GM12892 (cell line): ENCODE results near the gene PNISR.
A peak's percentile ranks its signal among the peaks of the same experiment; 100 is the strongest.

ENCODE experiments used
- DNase-seq: peaks from one replicate; pipeline ENCODE4 v3.0.0; 2011; ENCODE audit not compliant: insufficient read length
- FAIRE-seq: peaks from 2 replicates; lab custom pipeline; 2011; peaks lifted over from hg19 to GRCh38; lab: Jason Lieb, UNC
- POLR2A ChIP-seq: IDR thresholded peaks from 2 replicates; pipeline ENCODE4 v1.6.1; 2011; ENCODE audit warnings: low read depth, low read length, control low read depth
- POLR2AphosphoS5 ChIP-seq: IDR thresholded peaks from 2 replicates; pipeline ENCODE4 v1.6.1; 2011; ENCODE audit warnings: low read depth, low read length, control low read depth
- TAF1 ChIP-seq: IDR thresholded peaks from 2 replicates; pipeline ENCODE4 v1.6.1; 2011; ENCODE audit warnings: low read depth, mild to moderate bottlenecking, control low read depth, low read length, borderline replicate concordance

PNISR gene

GRCh38 chr6:99354983-99355382, 70.1 kb downstream of the PNISR start:
- FAIRE-seq: no peak

GRCh38 chr6:99353126-99353525, 72.0 kb downstream of the PNISR start:
- no peak for TF ChIP-seq POLR2AphosphoS5
- TF ChIP-seq TAF1: no peak
- no peak for TF ChIP-seq POLR2A
- no peak for FAIRE-seq
- no peak for DNase-seq

More at GRCh38 chr6:99354983-99355382, 70.1 kb downstream of the PNISR start:
- no peak for TF ChIP-seq TAF1
- no peak for TF ChIP-seq POLR2AphosphoS5
- no peak for TF ChIP-seq POLR2A
- DNase-seq: no peak

GRCh38 chr6:99350573-99350972, 74.5 kb downstream of the PNISR start:
- DNase-seq (no peak), FAIRE-seq (no peak)

GRCh38 chr6:99349171-99350141, 75.7 kb downstream of the PNISR start, which contains the start of gene FAXC:
TSS of gene FAXC (minus strand) at chr6:99349674. CDS start at chr6:99349372, 302 bp downstream.
- no peak for FAIRE-seq
- peak; percentile 43 for DNase-seq
- TF ChIP-seq POLR2A (no peak), POLR2AphosphoS5 (no peak), TAF1 (no peak)

More at GRCh38 chr6:99350573-99350972, 74.5 kb downstream of the PNISR start:
- TF ChIP-seq POLR2AphosphoS5 (no peak), POLR2A (no peak), TAF1 (no peak)

- FAIRE-seq: no peak
- DNase-seq: no peak
Measured at GRCh38 chr6:99348288-99349170, 76.6 kb downstream of the PNISR start.

More at GRCh38 chr6:99348288-99349170, 76.6 kb downstream of the PNISR start:
- no peak for TF ChIP-seq TAF1
- TF ChIP-seq POLR2AphosphoS5: no peak
- no peak for TF ChIP-seq POLR2A
